OCI-LY7 (cell line): Measurements from ENCODE around the gene HNRNPAB. TPM values are rescaled to one million over a fixed set of nuclear protein-coding genes. Genes with fewer than 3 reads are reported as not detected.

Experiments used
- BruUV-seq: library from RNA; stranded (reverse); fragments of 400-500 nt; replicated peaks from 2 replicates; lab custom pipeline; 2021; lab: Mats Ljungman, UMichigan
- CTCF ChIA-PET: fragments of 300-600 bp; sonication (Branson Sonifier 250); formaldehyde crosslinking; loops from one replicate; lab custom pipeline; 2022; ENCODE audit warnings: antibody characterized with exemption; ENCODE audit not compliant: unreplicated experiment; lab: Charles Lee
- POLR2A ChIA-PET: fragments of 300-600 bp; sonication (Branson Sonifier 250); formaldehyde crosslinking; loops from one replicate; lab custom pipeline; 2022; ENCODE audit warnings: antibody characterized with exemption; lab: Charles Lee
- DNase-seq: peaks from one replicate; pipeline ENCODE4 v3.0.0-alpha.2; 2015; ENCODE audit warnings: low spot score
- H2AFZ ChIP-seq: fragments of 200-600 bp; sonication (generic), shearing (Covaris generic); 2 replicates; pipeline ENCODE4 v1.6.1; 2014; ENCODE audit warnings: mild to moderate bottlenecking, antibody characterized with exemption, low read length, moderate library complexity
- H3K27ac ChIP-seq: fragments of 200-600 bp; sonication (generic); 2 replicates; pipeline ENCODE4 v1.5.1; 2014; ENCODE audit warnings: mixed run types, low read depth, mild to moderate bottlenecking, moderate library complexity, low read length, inconsistent platforms; ENCODE audit not compliant: poor library complexity, severe bottlenecking
- H3K36me3 ChIP-seq: fragments of 200-600 bp; sonication (generic); 2 replicates; pipeline ENCODE4 v1.6.1; 2014; ENCODE audit warnings: mild to moderate bottlenecking, antibody characterized with exemption, low read length, moderate library complexity, mixed read lengths; ENCODE audit not compliant: insufficient read depth
- H3K4me1 ChIP-seq: fragments of 200-600 bp; sonication (generic); 2 replicates; pipeline ENCODE4 v1.5.1; 2014; ENCODE audit warnings: mild to moderate bottlenecking, low read length; ENCODE audit not compliant: insufficient read depth, poor library complexity, severe bottlenecking
- H3K4me2 ChIP-seq: fragments of 200-600 bp; sonication (generic); 2 replicates; pipeline ENCODE4 v1.6.1; 2014; ENCODE audit warnings: mild to moderate bottlenecking, low read length
- H3K4me3 ChIP-seq: fragments of 200-600 bp; sonication (generic); 2 replicates; pipeline ENCODE4 v1.5.1; 2014; ENCODE audit warnings: mild to moderate bottlenecking, low read depth, low read length; ENCODE audit not compliant: poor library complexity, severe bottlenecking
- H3K79me2 ChIP-seq: fragments of 200-600 bp; sonication (generic); 2 replicates; pipeline ENCODE4 v1.6.1; 2016; ENCODE audit warnings: low read depth, mild to moderate bottlenecking, low read length, moderate library complexity, mixed read lengths; ENCODE audit not compliant: insufficient read depth
- H3K9me2 ChIP-seq: fragments of 200-600 bp; sonication (generic); 2 replicates; pipeline ENCODE4 v1.6.1; 2016; ENCODE audit warnings: mild to moderate bottlenecking, low read length, mixed read lengths; ENCODE audit not compliant: insufficient read depth
- H3K9me3 ChIP-seq: fragments of 200-600 bp; sonication (generic); 2 replicates; pipeline ENCODE4 v1.6.1; 2014; ENCODE audit warnings: mild to moderate bottlenecking, mixed run types, low read length, mixed read lengths
- H4K20me1 ChIP-seq: fragments of 200-600 bp; sonication (generic); 2 replicates; pipeline ENCODE4 v1.6.1; 2014; ENCODE audit warnings: mild to moderate bottlenecking, antibody characterized with exemption, low read length, moderate library complexity, mixed read lengths; ENCODE audit not compliant: insufficient read depth
- EZH2phosphoT487 ChIP-seq: fragments of 200-600 bp; sonication (generic); IDR thresholded peaks from 2 replicates; pipeline ENCODE4 v1.6.1; 2018; ENCODE audit warnings: low read depth, borderline replicate concordance, mild to moderate bottlenecking, mixed run types, antibody characterized with exemption, low read length, moderate library complexity, mixed read lengths
- intact Hi-C: fragments of 100-400 bp; cut with micrococcal nuclease; formaldehyde crosslinking; loops from one replicate; pipeline ENCODE4 v1.10.0; 2022; ENCODE audit not compliant: unreplicated experiment
- total RNA-seq, 2 experiments: library from RNA; depleted of rRNA in 1 of 2; stranded (reverse); fragments of >200 nt in 1 of 2; shearing (Covaris generic) in 1 of 2; gene quantifications; 2 replicates each; pipeline ENCODE4 v1.2.3, GENCODE V29; 2014 to 2022
- TF ChIP-seq, protein P1 (sequence below): fragments of 200-600 bp; sonication (generic); conservative IDR thresholded peaks from 2 replicates; pipeline ENCODE4 v1.5.1; 2014; ENCODE audit warnings: mild to moderate bottlenecking, antibody characterized with exemption, low read length, moderate library complexity, mixed read lengths

Gene HNRNPAB
- total RNA-seq, 2 experiments from 2014 or later, result 146 to 350 TPM

- no peak overlapping the region for H2AFZ ChIP-seq
- no peak overlapping the region for H3K27ac ChIP-seq
- H3K4me3 ChIP-seq, result no peak overlapping the region
- no TSS peak for BruUV-seq
- no peak overlapping the region for H3K4me2 ChIP-seq
- intact Hi-C loops, result no loop called here
- no peak for DNase-seq
- H3K79me2 ChIP-seq, result no peaks in the 10 kb centered on the region
- H3K9me2 ChIP-seq, result no peaks in the 10 kb centered on the region
- no peaks in the 10 kb centered on the region for H3K36me3 ChIP-seq
- ChIA-PET POLR2A (no interaction called here), CTCF (no interaction called here)
- H3K4me1 ChIP-seq, result peaks cover 34% of the 10 kb centered on the region
- no peaks in the 10 kb centered on the region for H4K20me1 ChIP-seq
- H3K9me3 ChIP-seq, result no peaks in the 10 kb centered on the region
- no peak for TF ChIP-seq EZH2phosphoT487
- TF ChIP-seq, protein P1, sequence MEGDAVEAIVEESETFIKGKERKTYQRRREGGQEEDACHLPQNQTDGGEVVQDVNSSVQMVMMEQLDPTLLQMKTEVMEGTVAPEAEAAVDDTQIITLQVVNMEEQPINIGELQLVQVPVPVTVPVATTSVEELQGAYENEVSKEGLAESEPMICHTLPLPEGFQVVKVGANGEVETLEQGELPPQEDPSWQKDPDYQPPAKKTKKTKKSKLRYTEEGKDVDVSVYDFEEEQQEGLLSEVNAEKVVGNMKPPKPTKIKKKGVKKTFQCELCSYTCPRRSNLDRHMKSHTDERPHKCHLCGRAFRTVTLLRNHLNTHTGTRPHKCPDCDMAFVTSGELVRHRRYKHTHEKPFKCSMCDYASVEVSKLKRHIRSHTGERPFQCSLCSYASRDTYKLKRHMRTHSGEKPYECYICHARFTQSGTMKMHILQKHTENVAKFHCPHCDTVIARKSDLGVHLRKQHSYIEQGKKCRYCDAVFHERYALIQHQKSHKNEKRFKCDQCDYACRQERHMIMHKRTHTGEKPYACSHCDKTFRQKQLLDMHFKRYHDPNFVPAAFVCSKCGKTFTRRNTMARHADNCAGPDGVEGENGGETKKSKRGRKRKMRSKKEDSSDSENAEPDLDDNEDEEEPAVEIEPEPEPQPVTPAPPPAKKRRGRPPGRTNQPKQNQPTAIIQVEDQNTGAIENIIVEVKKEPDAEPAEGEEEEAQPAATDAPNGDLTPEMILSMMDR, result no peak
Measured at GRCh38 chr5:178242416-178242815, 38.1 kb downstream of the HNRNPAB start.

GRCh38 chr5:178244576-178244975 lies 40.2 kb downstream of the HNRNPAB start:
- CTCF ChIA-PET, result no interaction called here
- no peak for TF ChIP-seq EZH2phosphoT487
- TF ChIP-seq, protein P1, result no peak
- no peaks in the 10 kb centered on the region for H3K79me2 ChIP-seq
- no peak overlapping the region for H3K4me3 ChIP-seq
- BruUV-seq, result no TSS peak
- H3K9me2 ChIP-seq, result no peaks in the 10 kb centered on the region
- H3K9me3 ChIP-seq, result no peaks in the 10 kb centered on the region
- no peak overlapping the region for H2AFZ ChIP-seq
- no peak overlapping the region for H3K4me2 ChIP-seq
- intact Hi-C loops, result no loop called here
- H3K4me1 ChIP-seq, result peaks cover 17% of the 10 kb centered on the region
- H3K36me3 ChIP-seq, result no peaks in the 10 kb centered on the region
- H3K27ac ChIP-seq, result no peak overlapping the region
- DNase-seq, result no peak
- POLR2A ChIA-PET, result no interaction called here
- H4K20me1 ChIP-seq, result no peaks in the 10 kb centered on the region

- no peak overlapping the region for H3K27ac ChIP-seq
- BruUV-seq, result no TSS peak
- peaks cover 17% of the 10 kb centered on the region for H3K4me1 ChIP-seq
- intact Hi-C loops, result no loop called here
- H3K4me3 ChIP-seq, result no peak overlapping the region
- no peaks in the 10 kb centered on the region for H4K20me1 ChIP-seq
- H2AFZ ChIP-seq, result no peak overlapping the region
- CTCF ChIA-PET, result no interaction called here
- H3K36me3 ChIP-seq, result no peaks in the 10 kb centered on the region
- POLR2A ChIA-PET, result no interaction called here
- no peak for DNase-seq
- H3K79me2 ChIP-seq, result no peaks in the 10 kb centered on the region
- no peaks in the 10 kb centered on the region for H3K9me2 ChIP-seq
- TF ChIP-seq, protein P1, result no peak
- TF ChIP-seq EZH2phosphoT487, result no peak
- no peaks in the 10 kb centered on the region for H3K9me3 ChIP-seq
- H3K4me2 ChIP-seq, result no peak overlapping the region
Measured at GRCh38 chr5:178245389-178245788, 41.1 kb downstream of the HNRNPAB start.
